HG03571 (cell line): ENCODE results near the gene HS6ST1.
A peak's percentile ranks its signal among the peaks of the same experiment; 100 is the strongest.

Source experiments
- ATAC-seq: cut with Tn5 transposase; IDR thresholded peaks from one replicate; pipeline ENCODE4 v1.9.1; 2021; ENCODE audit not compliant: unreplicated experiment

HS6ST1 gene

DNA sequence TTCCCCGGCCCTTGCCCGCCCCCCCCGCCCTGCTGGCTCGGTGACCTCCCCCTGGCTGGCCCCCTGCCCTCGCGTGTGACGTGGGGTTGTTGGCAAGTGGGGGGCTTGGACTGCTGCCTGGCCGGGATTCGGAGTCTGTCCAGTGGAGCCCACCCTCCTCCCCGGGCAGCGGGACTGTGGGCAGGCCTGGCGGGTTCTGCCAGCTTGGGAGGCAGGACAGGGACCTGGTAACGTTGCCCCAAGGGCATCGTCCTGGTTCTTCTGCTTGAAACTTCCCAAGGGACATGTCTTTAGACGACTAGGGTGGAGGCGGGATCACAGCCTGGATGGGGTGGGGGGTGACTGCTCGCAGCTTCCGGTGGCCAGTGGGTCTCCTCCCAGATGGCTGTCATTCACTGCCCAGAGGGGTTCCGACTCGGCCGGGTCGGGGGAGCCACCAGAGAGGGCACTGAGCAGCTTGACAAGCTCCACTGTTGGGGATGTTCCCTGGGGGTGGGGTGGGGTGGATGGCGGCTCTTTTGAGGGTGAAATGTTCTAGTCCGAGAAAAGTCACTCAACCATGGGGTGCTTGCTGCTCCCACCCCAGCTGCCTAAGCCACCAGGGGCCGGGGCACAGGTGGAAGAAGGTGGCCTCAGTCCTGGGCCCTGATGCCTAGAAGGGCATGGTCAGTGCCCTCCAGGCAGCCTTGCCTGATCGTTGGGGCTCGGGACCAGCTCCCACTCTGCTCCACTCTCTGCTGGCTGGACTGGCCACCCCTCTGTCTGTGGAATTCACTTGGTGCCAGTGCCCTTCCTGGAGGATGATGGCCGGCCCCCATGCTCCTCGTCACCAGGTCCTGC is 4.3 kb upstream of the HS6ST1 start:
- no peak for ATAC-seq

DNA sequence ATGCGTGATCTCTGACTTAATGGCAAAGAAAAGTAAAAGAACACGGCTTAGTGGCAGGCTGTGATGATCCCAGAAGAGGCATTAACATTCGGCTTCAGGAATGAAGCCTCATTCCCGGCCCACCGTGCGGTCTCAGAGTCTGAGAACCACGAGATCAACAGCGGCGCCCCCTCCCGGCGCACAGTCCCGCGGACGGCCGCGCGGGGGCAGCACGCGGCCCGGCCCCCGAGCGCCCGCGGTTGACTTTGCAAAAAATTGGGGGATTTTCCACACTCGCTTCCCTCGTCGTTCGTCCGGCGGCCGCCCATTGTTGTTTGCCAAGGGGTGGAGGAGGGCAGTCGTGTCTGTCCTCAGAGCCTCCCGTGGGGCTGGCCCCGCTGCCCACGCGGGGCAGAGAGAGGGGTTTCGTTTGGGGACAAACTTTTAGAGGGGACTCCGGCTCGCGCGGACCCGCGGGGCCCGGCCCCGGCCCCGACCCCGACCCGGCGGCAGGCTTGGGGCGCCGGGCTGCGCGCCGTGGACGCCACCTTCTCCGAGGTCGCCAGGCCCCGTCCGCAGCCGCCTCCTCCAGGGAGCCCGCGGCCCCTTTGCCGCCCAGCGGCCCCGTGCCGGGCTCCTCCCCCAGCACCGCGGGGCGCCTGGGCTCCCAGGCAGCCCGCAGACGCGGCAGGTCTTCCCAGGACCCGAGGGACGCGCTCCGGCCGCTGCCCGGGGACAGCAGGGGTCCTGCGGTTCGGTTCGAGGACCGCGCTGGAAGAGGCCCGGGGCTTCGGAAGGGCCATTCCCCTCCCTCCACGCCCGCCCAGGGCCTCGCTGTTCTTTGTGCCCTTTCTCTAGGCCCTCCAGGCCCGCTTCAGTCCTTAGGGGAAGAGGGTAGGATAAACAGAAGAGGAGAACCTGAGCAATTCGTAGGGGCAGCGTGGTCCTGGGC is 3.4 kb upstream of the HS6ST1 start:
- peak; percentile 50 for ATAC-seq

DNA sequence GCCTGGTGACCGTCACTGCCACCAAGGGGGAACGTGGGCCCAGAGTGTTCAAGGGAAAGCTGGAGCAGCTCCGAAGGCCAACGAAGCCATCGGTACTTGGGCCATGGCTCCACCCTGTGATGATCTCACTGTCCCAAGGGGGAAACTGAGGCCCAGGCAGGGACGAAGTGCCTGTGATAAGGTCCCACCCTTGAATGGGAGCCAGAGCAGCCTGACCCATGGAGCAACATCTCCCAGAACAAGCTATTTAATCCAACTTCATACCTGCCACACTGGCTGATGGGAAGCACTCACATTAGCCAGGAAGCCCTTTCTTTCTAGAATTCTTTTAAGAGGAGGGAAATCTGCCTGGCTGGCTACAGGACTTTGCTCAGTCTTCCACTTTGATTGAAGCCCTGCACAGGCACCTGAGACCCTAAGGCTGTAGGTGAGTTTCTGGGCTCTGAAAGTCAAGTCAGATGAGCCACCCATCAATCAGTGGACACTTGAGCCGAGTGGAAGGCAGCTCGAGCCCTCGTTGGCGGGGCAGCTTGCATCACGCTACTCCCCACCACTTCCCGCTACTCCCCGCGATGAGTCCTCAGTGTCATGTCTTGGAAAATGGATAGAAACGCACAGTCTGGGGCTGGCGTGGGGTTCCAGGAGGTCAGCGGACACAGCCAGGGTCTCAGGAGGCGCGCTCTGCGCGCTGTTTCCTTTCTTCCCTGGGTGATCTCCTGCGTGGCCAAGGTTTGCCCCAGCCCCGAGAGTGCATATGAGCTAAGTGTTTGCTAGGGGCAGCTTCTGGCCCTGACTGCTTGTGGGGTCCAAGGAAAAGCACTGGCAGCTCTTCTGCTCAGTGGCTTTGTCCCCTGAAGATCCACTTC is 2.5 kb upstream of the HS6ST1 start:
- ATAC-seq, result no peak

- no peak for ATAC-seq
These were observed 1.7 kb upstream of the HS6ST1 start for GRCh38 chr2:128320192-128320905.

DNA sequence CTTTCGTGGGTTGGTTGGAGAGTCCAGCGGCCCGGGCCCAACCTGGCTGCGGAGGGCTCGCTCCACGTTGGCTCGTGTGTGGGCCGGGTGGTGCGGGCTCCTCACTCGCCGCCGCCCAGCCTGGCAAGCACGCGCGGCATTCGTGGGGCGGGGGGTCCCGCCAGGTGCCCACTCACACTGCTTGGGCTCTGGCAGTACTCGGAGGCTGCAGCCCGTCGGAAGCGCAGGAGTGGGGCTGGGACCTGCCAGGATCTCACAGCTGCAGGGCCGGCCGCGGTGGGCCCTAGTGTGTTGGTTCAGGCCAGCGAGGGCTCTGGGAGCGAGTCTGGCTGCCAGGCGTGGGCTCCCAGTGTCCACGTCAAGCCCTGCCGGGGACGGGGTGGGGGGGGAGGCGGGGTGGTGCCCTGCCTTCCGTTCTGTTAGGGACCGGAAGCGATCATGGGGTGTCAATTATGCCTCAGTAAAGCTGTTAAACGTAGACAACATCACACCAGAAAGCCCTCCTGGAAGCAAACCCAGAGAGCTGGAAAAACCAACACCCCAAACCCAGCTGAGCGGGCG is 1.0 kb upstream of the HS6ST1 start:
- no peak for ATAC-seq

GRCh38 chr2:128318245-128318644 is 423 bp downstream of the HS6ST1 start:
- ATAC-seq, result peak; percentile 3

- ATAC-seq, result peak; percentile 0
These were observed 806 bp downstream of the HS6ST1 start for GRCh38 chr2:128317899-128318225.

DNA sequence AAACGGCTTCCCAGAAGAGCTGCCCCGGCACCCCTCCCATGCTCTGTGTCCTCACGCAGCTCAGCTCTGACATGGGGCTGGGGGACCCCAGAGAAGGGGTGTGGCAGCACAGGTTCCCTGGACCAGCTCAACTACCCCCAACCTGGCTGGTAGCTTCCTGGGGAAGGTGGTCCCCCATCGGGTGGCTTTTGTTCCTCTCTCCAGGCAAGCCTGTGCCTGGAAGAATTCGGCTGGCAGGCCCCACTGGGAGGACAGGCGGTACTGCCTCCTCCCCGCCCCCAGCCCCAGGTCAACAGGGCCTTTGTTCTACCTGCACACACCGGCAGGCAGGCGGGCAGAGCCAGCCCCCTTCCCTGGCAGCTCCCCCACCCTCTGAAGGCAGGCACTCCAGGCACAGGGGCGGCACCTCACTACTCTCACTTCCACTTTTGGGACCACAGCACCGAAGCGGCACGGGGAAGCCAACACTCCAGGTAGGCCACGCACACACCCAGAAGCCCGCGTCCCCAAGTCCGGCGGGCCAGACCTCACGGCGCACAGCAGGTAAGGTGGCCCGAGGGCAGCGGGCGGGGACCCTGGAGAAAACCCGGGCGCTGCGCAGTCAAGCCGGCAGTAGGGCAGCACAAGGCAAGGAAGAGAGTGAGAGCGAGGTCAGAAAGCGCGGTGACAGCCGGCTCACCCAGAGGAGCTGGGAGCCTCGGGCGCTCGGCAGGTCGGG is 1.3 kb downstream of the HS6ST1 start:
- ATAC-seq, result peak; percentile 43

- no peak for ATAC-seq
These were observed 1.9 kb downstream of the HS6ST1 start for GRCh38 chr2:128316777-128317180.

GRCh38 chr2:128315829-128316776 is 2.6 kb downstream of the HS6ST1 start:
- ATAC-seq, result no peak

- no peak for ATAC-seq
These were observed 3.4 kb downstream of the HS6ST1 start for GRCh38 chr2:128315122-128315828.

DNA sequence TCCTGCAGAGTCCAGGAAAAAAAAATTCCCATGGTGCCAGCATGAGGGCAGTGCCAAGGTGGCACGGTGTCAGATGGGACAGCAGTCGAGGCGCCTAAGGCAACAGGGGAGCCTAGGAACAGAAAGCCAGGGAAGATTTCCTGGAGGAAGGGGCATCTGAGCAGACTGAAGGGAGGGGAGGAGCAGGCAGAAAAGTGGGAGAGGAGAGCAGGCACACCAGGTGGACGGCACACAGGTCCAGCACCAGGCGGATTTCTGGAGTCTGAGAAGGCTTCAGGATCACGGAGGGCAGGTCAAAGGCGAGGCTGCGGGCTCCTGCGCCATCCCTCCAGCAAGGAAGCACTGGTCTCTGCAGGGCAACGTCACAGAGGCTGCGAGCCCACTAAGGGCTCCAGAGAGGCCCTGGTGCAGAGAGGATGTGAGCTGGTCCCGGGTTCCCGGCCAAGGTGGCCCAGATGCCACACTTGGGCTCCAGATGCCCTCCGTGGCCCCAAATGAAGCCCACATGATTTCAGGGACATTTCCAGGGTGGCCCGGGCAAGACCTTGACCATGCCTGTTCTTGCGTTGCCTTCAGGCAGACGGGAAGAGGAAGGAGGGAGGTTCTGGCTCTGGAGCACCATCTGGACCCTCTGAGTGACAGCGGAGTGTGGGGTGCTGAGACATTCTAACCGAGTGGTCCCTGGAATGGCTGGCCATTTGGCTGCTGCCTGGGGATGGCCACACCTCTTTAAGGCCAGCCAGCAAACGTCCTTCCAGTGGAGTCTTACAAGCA is 4.1 kb downstream of the HS6ST1 start:
- no peak for ATAC-seq

GRCh38 chr2:128313931-128314347 is 4.7 kb downstream of the HS6ST1 start:
- ATAC-seq, result no peak

- ATAC-seq, result no peak
These were observed 5.4 kb downstream of the HS6ST1 start for GRCh38 chr2:128313091-128313836.

GRCh38 chr2:128312411-128312810 is 6.3 kb downstream of the HS6ST1 start:
- no peak for ATAC-seq

DNA sequence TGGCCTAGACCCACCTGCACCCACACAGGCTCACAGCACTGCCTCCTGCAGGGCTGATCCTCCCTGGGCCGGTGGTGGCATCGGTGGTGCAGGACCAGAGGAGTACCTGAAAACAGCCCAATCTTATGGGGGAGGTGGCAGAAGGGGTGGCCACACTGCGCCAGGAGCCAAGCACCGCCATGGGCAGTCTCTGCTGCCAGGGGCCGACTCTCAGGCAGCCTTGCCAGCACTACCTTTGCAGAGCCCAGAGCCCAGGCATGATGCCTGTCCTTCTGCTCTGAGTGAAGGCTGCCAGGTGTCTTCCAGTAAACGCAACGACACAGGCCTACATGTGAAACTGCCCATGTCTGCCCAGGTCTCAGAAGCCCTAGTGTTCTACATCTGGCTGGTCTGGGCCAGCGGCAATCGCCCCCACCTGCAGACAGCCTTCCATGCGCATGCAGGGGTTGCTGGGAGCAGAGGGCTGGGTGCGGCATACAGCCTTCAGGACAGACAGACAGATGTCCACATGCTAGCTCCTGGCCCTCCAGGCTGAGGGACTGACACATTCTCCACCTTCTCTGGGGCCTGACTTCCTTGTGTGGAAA is 6.8 kb downstream of the HS6ST1 start:
- ATAC-seq, result no peak
